Renal pelvis (tissue), 12 donors: ENCODE results near the gene FPR2. TPM values are rescaled to one million over a fixed set of nuclear protein-coding genes. Genes with fewer than 3 reads are reported as not detected.
"Not testable (repeated sequence)": the region's sequence is repeated elsewhere in the genome, so short reads cannot be mapped to it uniquely, and the experiment has no call there.

Experiments
- DNase-seq: peaks from one replicate; pipeline ENCODE4 v3.0.0-alpha.2; 2013
- long read RNA-seq, 16 experiments: transcript quantifications; one replicate each; lab custom pipeline, GENCODE V29; 2026
- polyA plus RNA-seq, 3 donors: library from polyadenylated mRNA; unstranded; fragments of 120-200 nt; gene quantifications; one replicate each; pipeline ENCODE4 v1.2.1, GENCODE V29; 2013; ENCODE audit not compliant: insufficient read length in 3 of 3

The FPR2 gene, protein sequence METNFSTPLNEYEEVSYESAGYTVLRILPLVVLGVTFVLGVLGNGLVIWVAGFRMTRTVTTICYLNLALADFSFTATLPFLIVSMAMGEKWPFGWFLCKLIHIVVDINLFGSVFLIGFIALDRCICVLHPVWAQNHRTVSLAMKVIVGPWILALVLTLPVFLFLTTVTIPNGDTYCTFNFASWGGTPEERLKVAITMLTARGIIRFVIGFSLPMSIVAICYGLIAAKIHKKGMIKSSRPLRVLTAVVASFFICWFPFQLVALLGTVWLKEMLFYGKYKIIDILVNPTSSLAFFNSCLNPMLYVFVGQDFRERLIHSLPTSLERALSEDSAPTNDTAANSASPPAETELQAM
- under 1 TPM in 2 of 3 donors, not detected in 1; 0.15 to 0.19 TPM for polyA plus RNA-seq
- long read RNA-seq, donor 1, partial matches to known transcripts, result 5 of 5 reads
- long read RNA-seq, donor 1, other reads (novel, unspliced or antisense), result 0 of 5 reads
- long read RNA-seq, donor 2, result 0 reads
- long read RNA-seq, donor 3, result 0 reads
- long read RNA-seq, donor 4, result 0 reads
- long read RNA-seq, donor 5, result 0 reads
- long read RNA-seq, donor 6, result 0 reads
- long read RNA-seq, donor 7, result 0 reads
- long read RNA-seq, donor 8, result 0 reads
- long read RNA-seq, donor 9, result 0 reads
- long read RNA-seq, donor 10, result 0 reads
- long read RNA-seq, donor 11, result 0 reads
- long read RNA-seq, donor 12, result 0 reads
- long read RNA-seq, donor 13, result 0 reads
- long read RNA-seq, donor 14, result 0 reads
- long read RNA-seq, donor 15, result 0 reads
- long read RNA-seq, donor 16, result 0 reads

DNA sequence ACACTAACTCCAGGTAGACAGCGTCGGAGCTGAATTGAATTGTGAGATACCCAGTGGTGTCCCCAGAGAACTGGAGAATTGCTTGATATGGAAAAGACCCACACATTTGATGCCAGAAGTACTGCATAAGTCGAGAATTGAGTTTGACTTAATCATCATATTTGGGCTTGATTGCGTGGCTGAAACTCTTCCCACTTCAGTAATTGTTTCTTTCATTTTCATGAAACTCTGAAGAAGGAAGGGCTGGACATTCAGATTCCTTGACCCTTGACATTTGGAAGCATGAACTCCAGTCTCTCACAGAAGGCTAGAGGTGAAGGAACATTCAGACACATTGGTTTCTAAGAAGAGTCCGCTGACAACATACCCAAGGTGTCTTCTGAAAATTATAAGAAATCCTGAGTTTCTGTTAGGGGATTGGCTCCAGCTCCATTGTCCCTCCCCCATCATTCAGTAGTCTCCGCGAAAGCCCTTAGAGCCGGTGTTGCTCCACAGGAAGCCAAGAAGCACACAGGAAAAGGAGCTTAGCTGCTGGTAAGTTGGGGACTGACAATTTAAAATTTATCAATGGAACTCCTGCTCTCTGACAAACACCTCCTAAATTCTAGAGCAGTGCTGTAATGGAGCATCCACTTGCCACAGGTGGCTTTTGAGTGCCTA lies at the start of gene FPR2:
Gene FPR2 (plus strand): TSS at position 484 of the 660 bp plus-strand sequence. CDS start 7,479 bp downstream, outside the sequence.
- DNase-seq, result no peak

DNA sequence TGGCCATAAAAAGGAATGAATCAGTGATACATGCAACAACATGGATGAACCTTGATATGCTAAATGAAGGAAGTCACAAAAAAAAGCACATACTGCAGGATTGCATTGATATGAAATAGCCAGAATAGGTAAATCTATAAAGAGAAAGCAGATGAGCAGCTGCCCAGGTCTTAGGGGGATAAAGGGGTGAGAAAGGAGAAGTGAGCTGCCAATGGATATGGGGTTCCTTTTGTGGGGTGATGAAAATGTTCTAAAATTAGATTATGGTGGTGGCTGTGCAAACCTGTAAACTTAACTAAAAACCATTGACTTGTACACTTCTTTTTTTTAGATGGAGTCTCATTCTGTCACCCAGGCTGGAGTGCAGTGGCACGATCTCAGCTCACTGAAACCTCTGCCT lies 49.3 kb upstream of the FPR2 start:
- no peak for DNase-seq

DNA sequence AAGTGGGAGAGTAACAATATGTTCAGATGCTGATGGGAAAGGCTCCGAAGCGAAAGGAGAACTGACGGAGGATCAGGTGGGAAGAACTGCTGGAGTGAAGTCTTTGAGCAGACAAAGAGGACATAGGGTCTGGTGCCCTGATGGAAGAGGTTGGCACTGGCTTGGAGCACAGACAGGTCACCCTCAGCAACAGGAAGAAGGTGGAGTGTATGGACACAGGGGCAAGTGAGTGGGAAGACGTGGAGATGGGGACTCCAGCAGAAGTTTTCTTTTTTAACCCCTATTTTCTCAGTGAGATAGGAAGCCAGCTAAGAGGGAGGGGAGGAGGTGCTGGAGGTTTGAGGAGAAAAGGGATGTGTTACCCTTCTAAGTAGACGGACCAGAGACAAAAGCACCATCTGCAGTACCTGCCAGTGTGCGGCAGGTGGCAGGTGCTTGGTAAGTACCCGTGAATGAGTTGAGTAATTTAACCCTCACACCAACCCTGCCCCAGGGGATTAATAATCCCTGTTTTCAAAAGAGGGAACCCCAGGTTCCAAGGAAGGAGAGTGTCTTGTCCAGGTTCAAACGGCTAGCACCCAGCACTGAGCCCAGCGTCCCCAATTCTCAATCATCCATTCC lies 48.4 kb upstream of the FPR2 start:
- no peak for DNase-seq

DNA sequence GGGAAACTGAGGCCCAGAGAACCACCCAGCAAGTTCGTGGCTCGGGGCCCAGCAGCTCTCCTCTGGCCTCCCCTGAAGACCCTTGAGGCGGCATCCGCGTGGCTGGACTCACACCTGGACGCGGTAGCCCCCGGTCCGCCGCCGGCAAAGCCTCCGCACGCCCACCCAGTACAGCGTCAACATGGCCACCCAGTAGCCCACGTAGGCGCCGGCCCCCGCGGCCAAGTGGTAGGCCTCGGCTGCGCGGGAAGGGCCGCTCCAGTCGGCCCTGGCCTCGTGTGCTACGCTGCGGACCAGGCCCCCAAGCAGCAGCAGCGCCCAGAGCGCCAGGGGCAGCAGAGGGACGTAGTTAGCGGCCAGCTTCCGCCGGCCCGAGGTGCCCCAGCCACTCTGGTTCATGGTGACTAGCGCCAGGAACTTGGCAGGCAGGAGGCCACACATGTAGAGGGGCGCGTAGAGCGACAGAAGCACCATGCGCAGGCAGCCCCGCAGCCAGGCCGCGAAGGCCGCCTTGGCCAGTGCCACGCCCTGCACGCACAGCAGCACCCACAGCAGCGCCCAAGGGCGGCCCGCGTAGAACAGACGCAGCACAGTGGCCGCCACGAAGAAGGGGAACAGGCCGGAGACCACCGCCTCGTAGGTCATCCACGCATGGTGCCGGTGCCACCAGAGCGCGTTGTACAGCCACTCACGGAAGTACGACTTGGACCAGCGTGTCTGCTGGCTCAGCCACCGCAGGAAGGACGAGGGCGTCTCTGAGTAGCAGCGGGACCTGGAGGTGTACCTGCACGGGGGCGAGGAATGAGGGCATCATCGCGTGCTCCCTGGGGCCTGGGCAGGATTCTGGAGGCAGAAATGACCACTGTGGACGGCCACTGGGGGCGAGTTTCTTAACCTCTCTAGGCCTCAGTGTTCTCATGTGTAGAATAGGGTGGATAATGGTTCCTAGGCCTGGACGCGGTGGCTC lies 47.4 kb upstream of the FPR2 start:
- DNase-seq, result no peak

DNA sequence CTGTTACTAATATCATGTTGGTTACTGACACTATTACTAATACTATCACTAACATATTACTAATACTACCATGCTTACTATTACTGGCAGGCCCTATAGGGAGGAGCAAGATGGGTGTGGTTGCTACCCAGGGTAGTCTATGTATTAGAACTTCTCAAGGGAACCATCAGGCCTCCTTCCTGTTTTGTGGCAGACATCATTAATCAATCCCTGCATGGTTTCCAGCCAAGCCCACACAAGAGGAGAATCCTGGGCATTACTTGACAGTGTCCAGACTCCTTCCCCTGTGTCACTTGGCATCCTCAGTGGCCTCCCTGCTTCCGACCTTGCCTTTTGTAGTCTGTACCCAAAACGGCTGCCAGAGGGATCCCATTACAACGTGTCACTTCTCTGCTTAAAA lies 46.1 kb upstream of the FPR2 start:
- DNase-seq, result no peak

DNA sequence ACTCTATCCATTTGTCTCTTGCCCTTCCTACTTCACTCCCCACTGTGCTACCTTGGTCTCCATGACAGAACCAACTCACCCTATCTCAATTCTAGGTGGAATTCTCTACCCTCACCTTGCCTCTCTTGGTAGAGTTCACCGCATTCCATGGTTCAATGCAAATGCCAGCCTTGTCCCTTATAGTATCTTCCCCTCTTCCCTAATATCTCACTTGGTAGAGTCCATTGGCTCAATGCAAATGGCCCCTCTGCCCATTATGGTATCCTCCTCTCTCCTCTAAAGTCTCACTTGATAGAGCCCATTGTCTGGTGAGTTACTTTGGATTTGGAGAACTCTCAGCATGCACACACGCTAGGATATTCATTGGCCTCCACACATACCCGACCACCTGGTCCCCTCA lies 45.1 kb upstream of the FPR2 start:
- DNase-seq, result no peak

DNA sequence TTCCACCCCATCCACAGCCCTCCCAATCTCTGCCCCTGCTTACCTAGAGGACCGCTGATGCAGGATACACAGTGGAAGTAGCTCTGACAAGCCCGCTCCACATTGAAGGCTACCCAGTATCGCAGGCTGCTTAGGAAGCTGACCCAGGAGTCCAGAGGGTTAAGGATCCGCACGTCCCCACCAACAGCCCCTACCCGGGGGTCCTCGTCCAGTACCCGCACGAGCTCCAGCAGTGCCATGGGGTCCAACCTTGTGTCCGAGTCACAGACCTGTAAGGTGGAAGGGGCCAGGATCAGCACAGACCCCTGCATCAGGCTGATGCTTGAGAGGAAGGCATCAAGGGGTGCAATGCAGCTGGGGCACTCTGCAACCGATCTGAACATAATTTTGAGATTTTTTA lies 44.1 kb upstream of the FPR2 start:
- no peak for DNase-seq

DNA sequence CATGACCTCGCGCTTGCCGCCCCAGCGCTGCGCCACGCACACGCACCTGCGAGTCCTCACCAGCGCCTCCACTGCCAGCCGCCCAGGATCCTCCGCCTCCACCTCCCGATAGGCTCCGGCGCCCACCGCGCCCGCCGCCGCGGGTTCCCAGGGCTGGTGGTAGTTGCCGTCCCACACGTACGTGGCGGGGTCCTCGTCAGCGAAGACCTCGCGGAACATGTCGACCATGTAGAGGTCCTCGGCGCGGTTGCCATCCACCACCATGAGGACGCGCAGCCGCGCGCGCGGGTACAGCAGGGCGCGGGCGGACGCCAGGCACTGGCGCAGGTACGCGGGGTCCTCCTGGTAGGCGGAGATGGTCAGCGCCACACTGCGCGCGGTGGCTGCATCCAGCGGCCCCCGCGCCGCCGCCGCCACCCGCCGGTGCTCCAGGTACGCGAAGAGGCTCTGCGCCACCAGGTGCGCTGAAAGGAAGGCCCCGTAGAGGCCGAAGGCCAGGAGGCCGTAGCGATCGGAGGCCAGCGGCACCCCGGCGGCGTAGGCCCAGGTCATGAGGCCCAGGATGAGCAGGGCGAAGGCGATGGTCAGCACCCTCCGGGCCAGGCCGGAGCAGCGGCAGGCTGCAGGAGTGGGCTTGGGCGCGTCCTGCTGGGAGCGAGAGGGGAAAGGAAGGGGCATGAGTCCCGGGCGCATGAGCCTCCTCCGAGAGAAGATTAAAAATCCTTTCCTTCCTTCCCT lies 41.6 kb upstream of the FPR2 start:
- no peak for DNase-seq

DNA sequence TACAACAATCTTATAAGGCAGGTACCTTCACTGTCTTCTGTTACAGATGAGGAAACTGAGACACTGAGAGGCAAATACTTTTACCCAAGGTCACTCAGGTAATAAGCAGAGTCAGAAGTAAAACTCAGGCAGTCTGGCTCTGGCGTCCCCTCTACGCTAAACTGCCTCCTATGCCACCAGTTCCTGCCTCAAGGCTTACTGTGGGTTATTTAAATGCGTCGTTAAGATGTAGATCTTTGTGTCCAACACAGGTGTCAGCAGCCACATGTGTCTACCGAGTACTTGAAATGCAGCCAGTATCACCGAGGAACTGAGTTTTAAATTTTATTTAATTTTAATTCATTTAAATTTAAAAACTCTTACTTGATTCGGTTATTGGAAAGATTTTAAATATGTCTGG lies 39.1 kb upstream of the FPR2 start:
- no peak for DNase-seq

DNA sequence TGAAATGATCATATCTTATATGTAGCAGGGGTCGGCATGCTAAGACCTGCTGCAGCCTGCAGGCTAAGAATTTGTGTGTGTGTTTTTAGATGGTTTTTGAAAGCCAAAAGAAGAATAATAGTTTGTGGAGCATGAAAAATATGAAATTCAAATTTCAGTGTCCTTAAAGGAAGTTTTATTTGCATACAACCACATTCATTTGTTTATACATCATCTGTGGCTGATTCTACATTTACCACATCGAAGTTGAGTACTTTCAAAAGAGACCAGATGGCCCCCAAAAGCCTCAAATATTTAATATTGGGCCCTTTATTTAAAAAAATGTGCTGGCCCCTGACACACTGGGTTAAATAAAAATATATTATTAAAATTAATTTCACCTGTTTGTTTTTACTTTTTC lies 38.5 kb upstream of the FPR2 start:
- no peak for DNase-seq

DNA sequence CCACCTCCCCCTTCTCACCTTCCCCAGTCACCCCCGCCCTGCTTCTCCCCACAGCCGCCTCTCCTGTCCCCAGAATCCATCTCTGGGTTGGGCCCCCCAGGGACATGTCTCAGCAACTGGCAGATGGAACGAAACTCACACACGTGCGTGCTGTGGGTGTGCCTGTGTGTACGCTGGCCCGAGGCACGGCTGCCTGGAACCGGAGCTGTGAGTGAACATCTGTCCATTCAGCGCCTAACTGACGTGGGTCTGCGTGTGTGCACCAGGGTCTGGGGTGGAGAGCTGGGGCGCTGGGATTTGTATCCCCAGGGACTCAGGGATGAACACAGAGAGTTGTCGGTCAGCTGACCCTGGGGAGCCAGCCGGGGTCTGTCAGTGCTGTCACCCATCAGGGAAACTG lies 36.4 kb upstream of the FPR2 start:
- no peak for DNase-seq

DNA sequence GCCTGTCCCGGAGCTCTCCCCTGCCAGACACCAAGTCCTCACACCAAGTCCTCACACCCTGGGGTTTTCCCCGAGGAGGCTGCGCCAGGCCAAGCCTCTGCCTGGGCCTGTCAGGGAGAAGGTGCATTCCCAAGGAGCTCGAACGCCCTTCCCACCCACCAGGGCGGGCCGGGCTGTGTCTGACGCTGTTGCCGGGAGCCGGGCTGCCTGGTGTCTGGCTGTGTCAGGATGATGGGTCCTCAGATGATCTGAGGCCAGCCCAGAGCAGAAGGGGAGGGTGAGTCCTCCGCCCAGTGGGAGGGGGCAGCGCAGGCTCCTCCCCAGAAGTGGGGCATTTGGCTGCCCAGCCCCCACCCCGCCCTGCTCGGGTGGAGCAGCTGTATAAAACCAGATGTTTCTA lies 34.9 kb upstream of the FPR2 start:
- DNase-seq, result no peak

DNA sequence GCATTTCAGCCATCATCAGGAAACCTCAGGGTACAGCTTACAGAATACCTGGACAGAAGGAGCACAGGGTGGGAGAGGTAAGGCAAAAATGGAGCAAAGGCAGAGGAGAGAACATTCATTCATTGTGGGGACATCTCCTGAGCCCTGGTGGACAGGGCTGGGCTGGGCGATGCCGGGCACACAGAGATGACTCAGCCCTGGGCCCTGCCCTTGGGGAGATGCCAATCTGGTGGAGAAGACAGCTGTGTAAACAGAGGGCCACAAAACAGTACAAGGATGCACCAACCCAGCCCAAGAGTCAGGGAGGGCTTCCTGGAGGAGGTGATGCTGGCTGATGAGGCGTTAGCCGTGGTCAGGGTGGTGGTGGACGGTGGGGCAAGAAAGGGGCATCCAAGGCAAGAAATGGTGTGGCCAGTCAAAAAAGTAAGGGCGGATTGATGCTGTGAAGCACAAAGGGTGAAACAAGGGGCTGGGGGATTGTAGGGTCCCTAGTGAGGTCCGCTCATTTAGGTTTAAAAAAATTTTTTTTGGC lies 33.6 kb upstream of the FPR2 start:
- DNase-seq, result no peak

DNA sequence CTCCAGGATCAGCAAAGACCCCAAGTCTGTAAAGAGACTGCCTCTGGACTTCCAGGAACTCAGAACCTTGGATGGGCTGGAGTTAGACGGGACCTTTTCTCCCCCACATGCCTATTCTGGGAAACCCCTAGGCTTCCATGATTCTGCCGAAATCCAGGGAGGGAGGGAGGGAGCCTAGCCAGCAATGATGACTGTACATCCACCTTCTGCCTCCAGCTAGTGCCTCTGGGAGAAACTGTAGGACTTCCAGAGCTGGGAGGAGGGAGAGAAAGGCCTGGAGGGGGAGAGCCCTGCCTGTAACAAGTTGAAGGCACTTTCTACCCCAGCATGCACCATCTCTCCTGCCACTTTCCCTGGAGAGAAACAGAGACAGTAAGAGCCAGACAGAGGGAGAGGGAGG lies 31.2 kb upstream of the FPR2 start:
- DNase-seq, result no peak

DNA sequence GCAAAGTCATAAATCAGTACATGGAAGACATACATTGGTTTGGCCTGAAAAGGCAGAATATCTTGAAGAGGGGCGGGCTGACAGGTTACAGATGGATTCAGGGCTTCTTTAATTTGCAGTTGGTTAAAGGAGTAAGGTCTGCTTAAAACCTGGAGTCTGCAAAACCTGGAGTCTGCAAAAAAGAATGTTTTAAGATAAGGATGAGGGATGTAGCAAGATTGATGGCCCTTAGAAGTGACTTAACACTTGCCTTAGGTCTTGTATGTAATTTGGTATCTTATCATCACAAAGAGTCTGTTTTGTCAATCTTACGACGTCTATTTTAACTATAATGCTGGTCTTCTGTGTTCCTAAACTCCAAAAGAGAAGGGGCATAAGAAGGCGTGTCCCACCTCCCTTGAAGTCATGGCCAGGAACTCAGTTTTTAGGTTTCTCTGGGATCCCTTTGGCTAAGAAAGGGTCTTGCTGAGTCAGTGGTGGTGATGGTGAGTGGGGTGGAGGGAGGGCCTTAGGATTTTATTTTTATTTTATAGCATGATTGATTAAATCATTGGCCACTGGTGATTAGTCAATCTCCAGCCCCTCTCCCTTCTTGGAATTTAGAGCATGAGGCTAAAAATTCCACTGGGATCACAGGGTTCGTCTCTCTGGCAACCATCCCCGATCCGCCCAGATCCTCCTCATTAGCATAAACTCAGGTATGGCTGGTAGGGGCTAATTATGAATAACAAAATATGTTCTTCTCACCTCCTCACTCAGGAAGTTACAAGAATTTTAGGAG lies 27.0 kb upstream of the FPR2 start:
- no peak for DNase-seq

DNA sequence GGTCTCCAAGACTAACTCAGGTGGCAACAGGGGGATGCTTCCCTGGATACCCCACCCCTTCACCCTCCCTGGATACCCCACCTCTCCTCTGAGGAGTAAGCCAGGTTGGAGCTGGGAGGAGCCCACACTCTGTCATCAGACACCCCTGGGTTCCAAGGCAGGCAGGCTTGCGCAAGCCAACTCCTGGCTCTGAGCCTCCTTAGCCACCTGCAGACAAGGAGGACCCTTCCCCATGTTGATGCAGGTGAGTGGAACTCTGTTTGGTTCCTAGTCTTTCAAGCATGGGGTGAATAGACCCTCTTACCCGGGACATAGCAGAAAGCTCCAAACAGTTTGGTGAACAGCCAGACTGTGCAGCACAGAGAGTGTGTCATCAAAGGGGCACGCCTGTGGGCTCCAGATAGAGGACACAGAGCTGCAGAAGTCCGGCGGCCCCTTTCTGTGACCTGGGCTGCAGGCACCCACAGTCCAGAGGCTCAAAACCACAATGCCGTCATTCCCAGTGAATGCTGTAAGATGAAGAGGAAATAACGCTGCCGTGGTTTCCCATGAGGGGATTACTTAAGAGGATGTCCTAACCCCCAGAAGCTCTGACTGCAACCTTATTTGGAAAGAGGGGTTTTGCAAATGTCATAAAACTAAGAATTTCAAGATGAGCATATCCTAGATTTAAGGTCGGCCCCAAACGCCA lies 25.1 kb upstream of the FPR2 start:
- DNase-seq, result no peak

DNA sequence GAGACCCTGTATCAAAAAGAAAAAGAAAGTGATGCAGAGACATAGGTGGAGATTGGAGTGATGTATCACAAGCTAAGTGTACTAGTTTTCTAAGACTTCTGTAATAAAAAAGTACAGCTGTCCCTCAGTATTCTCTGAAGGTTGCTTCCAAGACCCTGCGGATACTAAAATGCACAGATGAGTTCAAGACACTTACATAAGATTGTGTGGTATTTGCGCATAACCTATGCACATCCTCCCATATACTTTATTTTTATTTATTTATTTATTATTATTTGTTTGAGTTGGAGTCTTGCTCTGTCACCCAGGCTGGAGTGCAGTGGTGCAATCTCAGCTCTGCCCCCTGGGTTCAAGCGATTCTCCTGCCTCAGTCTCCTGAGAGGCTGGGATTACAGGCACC lies 23.6 kb upstream of the FPR2 start:
- DNase-seq, result no peak

DNA sequence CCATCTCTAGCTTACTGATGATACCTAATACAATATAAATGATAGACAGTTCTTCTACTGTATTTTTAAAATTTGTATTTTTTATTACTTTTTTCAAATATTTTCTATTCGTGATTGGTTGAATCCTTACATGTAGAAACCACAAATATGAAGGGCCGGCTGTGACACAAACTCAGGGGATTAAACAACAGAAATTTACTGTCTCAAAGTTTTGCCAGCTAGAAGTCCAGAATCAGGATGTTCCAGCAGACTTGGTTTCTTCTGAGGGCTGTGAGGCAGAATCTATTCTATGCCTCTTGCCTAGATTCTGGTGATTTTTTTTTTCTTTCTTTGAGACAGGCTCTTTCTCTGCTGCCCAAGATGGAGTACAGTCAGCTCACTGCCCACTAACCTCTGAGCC lies 23.1 kb upstream of the FPR2 start:
- no peak for DNase-seq

DNA sequence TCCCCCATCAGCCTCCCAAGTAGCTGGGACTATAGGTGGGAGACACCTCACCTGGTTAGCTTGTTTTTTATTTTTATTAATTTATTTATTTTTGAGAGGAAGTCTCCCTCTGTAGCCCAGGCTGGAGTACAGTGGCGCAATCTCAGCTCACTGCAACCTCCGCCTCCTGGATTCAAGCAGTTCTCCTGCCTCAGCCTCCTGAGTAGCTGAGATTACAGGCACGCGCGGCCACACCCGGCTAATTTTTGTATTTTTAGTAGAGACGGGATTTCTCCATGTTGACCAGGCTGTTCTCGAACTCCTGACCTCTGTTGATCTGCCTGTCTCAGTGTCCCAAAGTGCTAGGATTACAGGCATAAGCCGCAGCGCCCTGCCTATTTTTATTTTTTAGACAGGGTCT lies 22.5 kb upstream of the FPR2 start:
- not testable (repeated sequence) for DNase-seq
